22Rv1 (cell line): ENCODE results near the gene PLA2G7.

Experiments
- H3K27ac ChIP-seq: fragments of 450-650 bp; 2 replicates; pipeline ENCODE4 v1.5.1; 2017
- ZFX ChIP-seq: fragments of 450-650 bp; IDR thresholded peaks from 2 replicates; pipeline ENCODE4 v1.6.1; 2017; ENCODE audit warnings: antibody characterized with exemption, borderline replicate concordance
- TF ChIP-seq, protein P1 (sequence below): fragments of 450-650 bp; IDR thresholded peaks from 2 replicates; pipeline ENCODE4 v1.5.1; 2017; ENCODE audit warnings: mild to moderate bottlenecking

PLA2G7 gene

DNA sequence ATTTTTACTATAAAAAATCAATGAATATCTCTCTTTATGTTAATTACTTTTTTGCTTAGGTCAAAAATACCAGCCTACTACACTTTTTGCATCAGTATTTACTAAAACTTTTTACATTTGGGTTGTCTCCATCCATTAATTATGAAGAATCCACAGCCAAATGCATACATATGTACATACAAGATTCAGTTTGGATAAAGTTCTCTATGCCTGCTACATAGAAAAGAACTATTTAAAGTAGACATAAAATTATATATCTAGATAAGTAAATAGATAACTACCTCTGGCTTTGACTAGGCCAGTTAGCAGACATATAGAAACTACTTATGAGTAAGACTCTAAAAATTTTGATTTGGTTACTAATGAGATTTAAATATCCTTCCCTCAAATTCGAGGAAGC is 35.2 kb downstream of the PLA2G7 start:
- H3K27ac ChIP-seq = no peak overlapping the region
- TF ChIP-seq, protein P1, sequence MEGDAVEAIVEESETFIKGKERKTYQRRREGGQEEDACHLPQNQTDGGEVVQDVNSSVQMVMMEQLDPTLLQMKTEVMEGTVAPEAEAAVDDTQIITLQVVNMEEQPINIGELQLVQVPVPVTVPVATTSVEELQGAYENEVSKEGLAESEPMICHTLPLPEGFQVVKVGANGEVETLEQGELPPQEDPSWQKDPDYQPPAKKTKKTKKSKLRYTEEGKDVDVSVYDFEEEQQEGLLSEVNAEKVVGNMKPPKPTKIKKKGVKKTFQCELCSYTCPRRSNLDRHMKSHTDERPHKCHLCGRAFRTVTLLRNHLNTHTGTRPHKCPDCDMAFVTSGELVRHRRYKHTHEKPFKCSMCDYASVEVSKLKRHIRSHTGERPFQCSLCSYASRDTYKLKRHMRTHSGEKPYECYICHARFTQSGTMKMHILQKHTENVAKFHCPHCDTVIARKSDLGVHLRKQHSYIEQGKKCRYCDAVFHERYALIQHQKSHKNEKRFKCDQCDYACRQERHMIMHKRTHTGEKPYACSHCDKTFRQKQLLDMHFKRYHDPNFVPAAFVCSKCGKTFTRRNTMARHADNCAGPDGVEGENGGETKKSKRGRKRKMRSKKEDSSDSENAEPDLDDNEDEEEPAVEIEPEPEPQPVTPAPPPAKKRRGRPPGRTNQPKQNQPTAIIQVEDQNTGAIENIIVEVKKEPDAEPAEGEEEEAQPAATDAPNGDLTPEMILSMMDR = no peak
- no peak for TF ChIP-seq ZFX

DNA sequence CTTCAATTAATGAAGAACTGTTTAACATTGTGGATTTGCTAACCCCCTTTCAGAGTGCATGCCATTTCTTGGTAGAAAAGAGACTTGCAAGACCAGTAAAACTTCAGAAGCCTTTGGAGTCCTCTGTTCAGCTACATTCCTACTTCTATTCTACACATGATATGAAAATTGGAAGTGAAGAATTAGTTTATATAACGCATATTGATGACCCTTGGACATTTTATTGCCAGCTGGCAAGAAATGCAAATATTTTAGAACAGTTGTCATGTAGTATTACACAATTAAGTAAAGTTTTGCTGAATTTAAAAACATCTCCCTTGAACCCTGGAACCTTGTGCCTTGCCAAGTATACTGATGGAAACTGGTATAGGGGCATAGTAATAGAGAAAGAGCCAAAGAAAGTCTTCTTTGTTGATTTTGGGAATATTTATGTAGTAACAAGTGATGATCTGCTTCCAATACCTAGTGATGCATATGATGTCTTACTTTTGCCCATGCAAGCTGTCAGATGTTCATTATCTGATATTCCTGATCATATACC is 44.2 kb downstream of the PLA2G7 start:
- no peak for TF ChIP-seq ZFX
- TF ChIP-seq, protein P1 = no peak
- no peak overlapping the region for H3K27ac ChIP-seq

- no peak overlapping the region for H3K27ac ChIP-seq
- no peak for TF ChIP-seq ZFX
- TF ChIP-seq, protein P1 = no peak
Observed at GRCh38 chr6:46690141-46690755, 44.9 kb downstream of the PLA2G7 start.

- H3K27ac ChIP-seq = no peak overlapping the region
- TF ChIP-seq, protein P1 = no peak
- no peak for TF ChIP-seq ZFX
Observed at GRCh38 chr6:46689657-46690056, 45.5 kb downstream of the PLA2G7 start.

DNA sequence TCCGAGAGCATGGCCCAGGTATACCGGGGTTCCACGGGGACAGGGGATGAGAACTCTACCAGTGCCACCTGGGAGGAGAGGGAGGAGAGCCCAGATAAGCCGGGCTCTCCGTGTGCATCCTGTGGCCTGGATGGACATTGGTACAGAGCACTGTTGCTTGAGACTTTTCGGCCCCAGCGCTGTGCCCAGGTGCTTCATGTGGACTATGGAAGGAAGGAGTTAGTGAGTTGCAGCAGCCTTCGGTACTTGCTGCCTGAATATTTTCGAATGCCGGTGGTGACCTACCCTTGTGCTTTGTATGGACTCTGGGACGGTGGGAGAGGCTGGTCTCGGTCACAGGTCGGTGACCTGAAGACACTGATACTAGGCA is 46.2 kb downstream of the PLA2G7 start:
- TF ChIP-seq, protein P1 = no peak
- TF ChIP-seq ZFX = no peak
- H3K27ac ChIP-seq = no peak overlapping the region

GRCh38 chr6:46688117-46688965 is 46.8 kb downstream of the PLA2G7 start:
- no peak for TF ChIP-seq ZFX
- TF ChIP-seq, protein P1 = no peak
- H3K27ac ChIP-seq = no peak overlapping the region

- H3K27ac ChIP-seq = no peak within 1 kb of the TSS
- no peak for TF ChIP-seq ZFX
- TF ChIP-seq, protein P1 = no peak
Observed at GRCh38 chr6:46687619-46688097, 47.5 kb downstream of the PLA2G7 start, which contains the start of gene TDRD6. Gene TDRD6 (plus strand): TSS chr6:46687885. CDS start chr6:46688129, 244 bp downstream.
